Measurements from ENCODE around the gene WDR74.

- TF ChIP-seq CTCF (IDR thresholded peaks at IDR 0.05; ENCODE audit: borderline replicate concordance, extremely low read depth, low read length, poor library complexity, severe bottlenecking): no peak
- no peak for TF ChIP-seq EZH2 (IDR thresholded peaks at IDR 0.05; ENCODE audit: borderline replicate concordance, low read depth, low read length, severe bottlenecking)
Observed at GRCh38 chr11:62865635-62866034, 26.2 kb upstream of the WDR74 start.
